Naive B cell (primary cell): ENCODE results near the gene GRID1. TPM values are rescaled to one million over a fixed set of nuclear protein-coding genes. Genes with fewer than 3 reads are reported as not detected.

ENCODE experiments used
- ATAC-seq, 2 donors: fragments of 150-1000 bp; cut with Tn5 transposase; 2 replicates each; pipeline ENCODE4 v1.10.0; 2021; ENCODE audit warnings: low read depth in 2 of 2, mild to moderate bottlenecking in 2 of 2, moderate library complexity in 2 of 2
- DNase-seq: peaks from one replicate; pipeline ENCODE4 v3.0.0; 2022
- H3K27ac Mint-ChIP-seq, 6 donors: one replicate each; pipeline ENCODE4 v1.8.0; 2020 to 2022; ENCODE audit warnings: mild to moderate bottlenecking in 6 of 6, mixed read lengths in 6 of 6, moderate library complexity in 5 of 6, inconsistent platforms in 2 of 6
- H3K27me3 Mint-ChIP-seq, 3 donors: one replicate each; pipeline ENCODE4 v1.8.0; 2021 to 2022; ENCODE audit warnings: mixed read lengths in 3 of 3, mild to moderate bottlenecking in 1 of 3
- H3K36me3 Mint-ChIP-seq, 2 donors: one replicate each; pipeline ENCODE4 v1.8.0; 2020 to 2022; ENCODE audit warnings: mixed read lengths in 2 of 2, inconsistent platforms in 1 of 2, mild to moderate bottlenecking in 1 of 2
- H3K4me1 Mint-ChIP-seq, 3 donors: one replicate each; pipeline ENCODE4 v1.8.0; 2020 to 2022; ENCODE audit warnings: mixed read lengths in 3 of 3, inconsistent platforms in 1 of 3, mild to moderate bottlenecking in 1 of 3, moderate library complexity in 1 of 3
- H3K4me3 Mint-ChIP-seq, 8 donors: one replicate each; pipeline ENCODE4 v1.8.0; 2020 to 2022; ENCODE audit warnings: mild to moderate bottlenecking in 8 of 8, mixed read lengths in 8 of 8, moderate library complexity in 8 of 8, inconsistent platforms in 2 of 8
- H3K9me3 Mint-ChIP-seq, 7 donors: one replicate each; pipeline ENCODE4 v1.8.0; 2020 to 2022; ENCODE audit warnings: mixed read lengths in 7 of 7, mild to moderate bottlenecking in 5 of 7, inconsistent platforms in 2 of 7, moderate library complexity in 1 of 7
- polyA plus RNA-seq, 6 donors: library from polyadenylated mRNA; unstranded; fragments of 300-500 nt; fragmentation: Illumina TruSeq; gene quantifications; one replicate each; pipeline ENCODE4 v1.2.3, GENCODE V29; 2021; ENCODE audit warnings: low read depth in 6 of 6

GRID1 gene
- polyA plus RNA-seq, 6 donors from 2014 or later = not detected

GRCh38 chr10:86343761-86344160, 22.8 kb downstream of the GRID1 start:
- Mint-ChIP-seq H3K36me3 (no peaks in the 10 kb centered on the region), H3K4me1 (peaks cover 0 to 7% (median 5%) of the 10 kb centered on the region in 3 donors), H3K27me3 (peaks cover 0 to 48% (median 40%) of the 10 kb centered on the region in 3 donors), H3K27ac (no peak overlapping the region), H3K4me3 (peak overlapping the region in 1 of 8 donors; percentile 47), H3K9me3 (peaks cover 0 to 2% (median 0%) of the 10 kb centered on the region in 7 donors)
- no peak for ATAC-seq
- no peak for DNase-seq

GRCh38 chr10:86342111-86342863, 24.3 kb downstream of the GRID1 start:
- Mint-ChIP-seq H3K4me1 (peaks cover 0 to 7% (median 5%) of the 10 kb centered on the region in 3 donors), H3K27ac (no peak overlapping the region), H3K9me3 (peaks cover 0 to 2% (median 0%) of the 10 kb centered on the region in 7 donors), H3K4me3 (peak overlapping the region in 1 of 8 donors; percentile 22), H3K36me3 (no peaks in the 10 kb centered on the region), H3K27me3 (peaks cover 0 to 47% (median 32%) of the 10 kb centered on the region in 3 donors)
- DNase-seq (no peak), ATAC-seq (no peak)

GRCh38 chr10:86341361-86341811, 25.2 kb downstream of the GRID1 start:
- DNase-seq = no peak
- H3K9me3 Mint-ChIP-seq = peaks cover 0 to 2% (median 0%) of the 10 kb centered on the region in 7 donors

GRCh38 chr10:86340991-86341260, 25.7 kb downstream of the GRID1 start:
- ATAC-seq = no peak
- H3K9me3 Mint-ChIP-seq = peaks cover 0 to 2% (median 0%) of the 10 kb centered on the region in 7 donors

More at GRCh38 chr10:86341361-86341811, 25.2 kb downstream of the GRID1 start:
- no peak for ATAC-seq
- Mint-ChIP-seq H3K36me3 (no peaks in the 10 kb centered on the region), H3K27ac (no peak overlapping the region), H3K4me3 (no peak overlapping the region), H3K4me1 (peaks cover 0 to 7% (median 5%) of the 10 kb centered on the region in 3 donors), H3K27me3 (peaks cover 0 to 47% (median 32%) of the 10 kb centered on the region in 3 donors)

GRCh38 chr10:86340176-86340990, 26.2 kb downstream of the GRID1 start:
- DNase-seq = no peak
- H3K4me1 Mint-ChIP-seq = peaks cover 0 to 7% (median 5%) of the 10 kb centered on the region in 3 donors
- no peaks in the 10 kb centered on the region for H3K36me3 Mint-ChIP-seq
- H3K9me3 Mint-ChIP-seq = peaks cover 0 to 2% (median 0%) of the 10 kb centered on the region in 7 donors
- no peak overlapping the region for H3K27ac Mint-ChIP-seq
- no peak for ATAC-seq
- peaks cover 0 to 42% (median 32%) of the 10 kb centered on the region in 3 donors for H3K27me3 Mint-ChIP-seq
- no peak overlapping the region for H3K4me3 Mint-ChIP-seq

More at GRCh38 chr10:86340991-86341260, 25.7 kb downstream of the GRID1 start:
- Mint-ChIP-seq H3K4me1 (peaks cover 0 to 7% (median 5%) of the 10 kb centered on the region in 3 donors), H3K36me3 (no peaks in the 10 kb centered on the region), H3K4me3 (no peak overlapping the region), H3K27ac (no peak overlapping the region), H3K27me3 (peaks cover 0 to 46% (median 32%) of the 10 kb centered on the region in 3 donors)
- DNase-seq = no peak

GRCh38 chr10:86339226-86339865, 27.2 kb downstream of the GRID1 start:
- ATAC-seq (no peak), DNase-seq (no peak)
- H3K9me3 Mint-ChIP-seq = peaks cover 0 to 2% (median 0%) of the 10 kb centered on the region in 7 donors
- H3K27ac Mint-ChIP-seq = peak overlapping the region in 1 of 6 donors; percentile 90
- H3K36me3 Mint-ChIP-seq = no peaks in the 10 kb centered on the region
- no peak overlapping the region for H3K4me3 Mint-ChIP-seq
- peaks cover 0 to 7% (median 5%) of the 10 kb centered on the region in 3 donors for H3K4me1 Mint-ChIP-seq
- H3K27me3 Mint-ChIP-seq = peaks cover 2 to 33% (median 26%) of the 10 kb centered on the region in 3 donors

GRCh38 chr10:86337121-86337601, 29.4 kb downstream of the GRID1 start:
- Mint-ChIP-seq H3K4me1 (peaks cover 0 to 7% (median 5%) of the 10 kb centered on the region in 3 donors), H3K9me3 (peaks cover 0 to 2% (median 0%) of the 10 kb centered on the region in 7 donors), H3K4me3 (no peak overlapping the region), H3K27me3 (peaks cover 11 to 43% (median 40%) of the 10 kb centered on the region in 3 donors), H3K36me3 (no peaks in the 10 kb centered on the region), H3K27ac (no peak overlapping the region)
- ATAC-seq (no peak), DNase-seq (no peak)

- DNase-seq (no peak), ATAC-seq (no peak)
- Mint-ChIP-seq H3K27me3 (peaks cover 11 to 43% (median 40%) of the 10 kb centered on the region in 3 donors), H3K27ac (no peak overlapping the region), H3K4me1 (peaks cover 0 to 7% (median 5%) of the 10 kb centered on the region in 3 donors), H3K9me3 (peaks cover 0 to 2% (median 0%) of the 10 kb centered on the region in 7 donors), H3K4me3 (no peak overlapping the region), H3K36me3 (no peaks in the 10 kb centered on the region)
Measured at GRCh38 chr10:86336341-86336740, 30.3 kb downstream of the GRID1 start.

GRCh38 chr10:86335831-86336230, 30.8 kb downstream of the GRID1 start:
- DNase-seq = no peak
- no peaks in the 10 kb centered on the region for H3K36me3 Mint-ChIP-seq
- no peak for ATAC-seq
- H3K27me3 Mint-ChIP-seq = peaks cover 11 to 42% (median 36%) of the 10 kb centered on the region in 3 donors
- no peak overlapping the region for H3K4me3 Mint-ChIP-seq
- H3K4me1 Mint-ChIP-seq = peaks cover 0 to 7% (median 5%) of the 10 kb centered on the region in 3 donors
- peaks cover 0 to 2% (median 0%) of the 10 kb centered on the region in 7 donors for H3K9me3 Mint-ChIP-seq
- no peak overlapping the region for H3K27ac Mint-ChIP-seq

GRCh38 chr10:86335257-86335656, 31.3 kb downstream of the GRID1 start:
- Mint-ChIP-seq H3K9me3 (peaks cover 0 to 2% (median 0%) of the 10 kb centered on the region in 7 donors), H3K27ac (no peak overlapping the region), H3K27me3 (peaks cover 11 to 39% (median 34%) of the 10 kb centered on the region in 3 donors), H3K36me3 (no peaks in the 10 kb centered on the region), H3K4me1 (peaks cover 0 to 3% (median under 1%) of the 10 kb centered on the region in 3 donors), H3K4me3 (no peak overlapping the region)
- ATAC-seq (no peak), DNase-seq (no peak)

GRCh38 chr10:86334488-86335085, 32.0 kb downstream of the GRID1 start:
- Mint-ChIP-seq H3K9me3 (peaks cover 0 to 2% (median 0%) of the 10 kb centered on the region in 7 donors), H3K27ac (no peak overlapping the region), H3K4me3 (no peak overlapping the region), H3K4me1 (no peaks in the 10 kb centered on the region), H3K36me3 (no peaks in the 10 kb centered on the region), H3K27me3 (peaks cover 11 to 39% (median 34%) of the 10 kb centered on the region in 3 donors)
- no peak for DNase-seq
- no peak for ATAC-seq

- Mint-ChIP-seq H3K27ac (no peak overlapping the region), H3K27me3 (peaks cover 11 to 33% (median 29%) of the 10 kb centered on the region in 3 donors), H3K36me3 (no peaks in the 10 kb centered on the region), H3K4me1 (no peaks in the 10 kb centered on the region), H3K9me3 (peaks cover 0 to 2% (median 0%) of the 10 kb centered on the region in 7 donors), H3K4me3 (no peak overlapping the region)
- no peak for ATAC-seq
- no peak for DNase-seq
Measured at GRCh38 chr10:86333826-86334487, 32.6 kb downstream of the GRID1 start.
